KG1 (cell line): ENCODE data around the gene ADCY7.

Source experiments
- DNase-seq: peaks from one replicate; lab custom pipeline; 2025; lab: John Stamatoyannopoulos, UW

The ADCY7 gene

GRCh38 chr16:50248845-50249244 lies 17.5 kb upstream of the ADCY7 start:
- DNase-seq, result no peak

GRCh38 chr16:50251375-50252081 lies 14.8 kb upstream of the ADCY7 start:
- DNase-seq, result no peak

GRCh38 chr16:50252082-50252611 lies 14.2 kb upstream of the ADCY7 start:
- DNase-seq, result no peak

GRCh38 chr16:50252874-50253513 lies 13.4 kb upstream of the ADCY7 start:
- DNase-seq, result no peak

- no peak for DNase-seq
Observed at GRCh38 chr16:50253514-50253910, 12.8 kb upstream of the ADCY7 start.

GRCh38 chr16:50254072-50254471 lies 12.3 kb upstream of the ADCY7 start:
- DNase-seq, result no peak

GRCh38 chr16:50255538-50255937 lies 10.8 kb upstream of the ADCY7 start:
- DNase-seq, result no peak

- no peak for DNase-seq
Observed at GRCh38 chr16:50256604-50257003, 9.7 kb upstream of the ADCY7 start.

GRCh38 chr16:50257876-50258275 lies 8.5 kb upstream of the ADCY7 start:
- DNase-seq, result no peak

- no peak for DNase-seq
Observed at GRCh38 chr16:50259334-50260205, 6.8 kb upstream of the ADCY7 start.

GRCh38 chr16:50260206-50261159 lies 5.9 kb upstream of the ADCY7 start:
- DNase-seq, result no peak

- no peak for DNase-seq
Observed at GRCh38 chr16:50261160-50261706, 5.1 kb upstream of the ADCY7 start.

- peak; percentile 23 for DNase-seq
Observed at GRCh38 chr16:50261707-50262235, 4.6 kb upstream of the ADCY7 start.

- DNase-seq, result no peak
Observed at GRCh38 chr16:50263060-50263909, 3.1 kb upstream of the ADCY7 start.

- DNase-seq, result no peak
Observed at GRCh38 chr16:50263940-50264929, 2.1 kb upstream of the ADCY7 start.

GRCh38 chr16:50265260-50265659 lies 1.1 kb upstream of the ADCY7 start:
- DNase-seq, result no peak

GRCh38 chr16:50265716-50266336 lies 525 bp upstream of the ADCY7 start:
- no peak for DNase-seq

GRCh38 chr16:50267151-50267631 lies 840 bp downstream of the ADCY7 start:
- DNase-seq, result no peak
